HEK293 (cell line): ENCODE measurements around the gene BICC1.

Source experiments
- CTCF ChIP-seq: fragments of 450-650 bp; formaldehyde crosslinking; IDR thresholded peaks from 2 replicates; pipeline ENCODE4 v1.5.1; 2016; ENCODE audit warnings: missing biosample characterization, missing genetic modification characterization
- KLF1 ChIP-seq: fragments of 450-650 bp; formaldehyde crosslinking; IDR thresholded peaks from 2 replicates; pipeline ENCODE4 v1.5.1; 2016; ENCODE audit warnings: missing biosample characterization, missing genetic modification characterization
- SP2 ChIP-seq: fragments of 450-650 bp; formaldehyde crosslinking; IDR thresholded peaks from 2 replicates; pipeline ENCODE4 v1.5.1; 2016; ENCODE audit warnings: missing biosample characterization, missing genetic modification characterization
- ZFP3 ChIP-seq: fragments of 450-650 bp; formaldehyde crosslinking; IDR thresholded peaks from 2 replicates; pipeline ENCODE4 v1.5.1; 2016; ENCODE audit warnings: low read depth, missing biosample characterization, missing genetic modification characterization
- ZNF155 ChIP-seq: fragments of 450-650 bp; formaldehyde crosslinking; IDR thresholded peaks from 2 replicates; pipeline ENCODE4 v1.5.1; 2016; ENCODE audit warnings: missing biosample characterization, missing genetic modification characterization
- ZNF274 ChIP-seq, 2 experiments: fragments of 200-500 bp in 1 of 2; fragments of 450-650 bp in 1 of 2; sonication (Bioruptor generic) in 1 of 2; formaldehyde crosslinking in 1 of 2; IDR thresholded peaks; 2 replicates each; pipeline versions ENCODE4 v1.5.1 to v1.6.1; 2014 to 2016; ENCODE audit warnings: borderline replicate concordance in 1 of 2, inconsistent platforms in 1 of 2, low read length in 1 of 2, missing biosample characterization in 1 of 2, missing genetic modification characterization in 1 of 2
- ZNF548 ChIP-seq: fragments of 450-650 bp; formaldehyde crosslinking; IDR thresholded peaks from 2 replicates; pipeline ENCODE4 v1.5.1; 2016; ENCODE audit warnings: missing biosample characterization, missing genetic modification characterization
- ZNF585B ChIP-seq: fragments of 450-650 bp; formaldehyde crosslinking; IDR thresholded peaks from 2 replicates; pipeline ENCODE4 v1.5.1; 2016; ENCODE audit warnings: missing biosample characterization, missing genetic modification characterization
- ZNF626 ChIP-seq: fragments of 450-650 bp; sonication (Bioruptor Pico); formaldehyde crosslinking; IDR thresholded peaks from 2 replicates; pipeline ENCODE4 v1.5.1; 2018; ENCODE audit warnings: missing biosample characterization, missing genetic modification characterization, inconsistent platforms

- TF ChIP-seq ZNF626 (tag by site-specific recombination) (no peak), SP2 (tag by site-specific recombination) (no peak), CTCF (tag by site-specific recombination) (no peak), ZNF155 (tag by site-specific recombination) (no peak), ZNF274 (IDR thresholded peaks at IDR 0.05; ENCODE audit: low read length) (no peak), ZNF274 (tag by site-specific recombination; IDR thresholded peaks at IDR 0.05; ENCODE audit: borderline replicate concordance) (no peak), ZNF548 (no peak), ZFP3 (tag by site-specific recombination) (no peak), KLF1 (tag by site-specific recombination) (no peak), ZNF585B (tag by site-specific recombination) (no peak)
Observed at GRCh38 chr10:58667658-58668310, 155.1 kb downstream of the BICC1 start.
